Measurements from ENCODE around the gene CACNA1E. TPM values are rescaled to one million over a fixed set of nuclear protein-coding genes. Genes with fewer than 3 reads are reported as not detected.

CACNA1E gene
- total RNA-seq, 1 experiment from 2014 or later: 0.05 TPM

GRCh38 chr1:181623850-181624249 is 140.5 kb downstream of the CACNA1E start:
- ChIA-PET POLR2A (interaction anchor here (1.5 kb wide), 1 partner anchor 10 kb away, joined by 3 read pairs; no protein-coding TSS in a partner anchor), CTCF (interaction anchor here (0.6 to 0.7 kb wide), 2 partner anchors 52 to 198 kb away, joined by 3 read pairs; no protein-coding TSS in a partner anchor)
- Mint-ChIP-seq H3K4me3 (ENCODE audit: unreplicated experiment) (no peak overlapping the region), H3K27me3 (ENCODE audit: insufficient read depth, unreplicated experiment) (no peaks in the 10 kb centered on the region), H3K9me3 (ENCODE audit: unreplicated experiment) (no peaks in the 10 kb centered on the region), H3K4me1 (ENCODE audit: insufficient read depth, unreplicated experiment) (no peaks in the 10 kb centered on the region), H3K36me3 (ENCODE audit: insufficient read depth, unreplicated experiment) (no peaks in the 10 kb centered on the region), H3K27ac (ENCODE audit: low read depth, unreplicated experiment) (no peak overlapping the region)
- BruUV-seq (replicated peaks): no TSS peak
- intact Hi-C loops (cut with micrococcal nuclease): no loop called here
- no peak for DNase-seq (ENCODE audit: unreplicated experiment)
- no peak for TF ChIP-seq CTCF (IDR thresholded peaks at IDR 0.05; ENCODE audit: unreplicated experiment)

- Mint-ChIP-seq H3K9me3 (ENCODE audit: unreplicated experiment) (no peaks in the 10 kb centered on the region), H3K27me3 (ENCODE audit: insufficient read depth, unreplicated experiment) (no peaks in the 10 kb centered on the region), H3K4me1 (ENCODE audit: insufficient read depth, unreplicated experiment) (no peaks in the 10 kb centered on the region), H3K4me3 (ENCODE audit: unreplicated experiment) (no peak overlapping the region), H3K27ac (ENCODE audit: low read depth, unreplicated experiment) (no peak overlapping the region), H3K36me3 (ENCODE audit: insufficient read depth, unreplicated experiment) (no peaks in the 10 kb centered on the region)
- ChIA-PET POLR2A (no interaction called here), CTCF (no interaction called here)
- DNase-seq (ENCODE audit: unreplicated experiment): no peak
- BruUV-seq (replicated peaks): no TSS peak
- intact Hi-C loops (cut with micrococcal nuclease): no loop called here
- no peak for TF ChIP-seq CTCF (IDR thresholded peaks at IDR 0.05; ENCODE audit: unreplicated experiment)
These were observed 143.1 kb downstream of the CACNA1E start for GRCh38 chr1:181626279-181626938.

GRCh38 chr1:181630398-181630797 is 147.1 kb downstream of the CACNA1E start:
- ChIA-PET CTCF (no interaction called here), POLR2A (interaction anchor here (0.6 kb wide), 1 partner anchor 15 kb away, joined by 3 read pairs; no protein-coding TSS in a partner anchor)
- Mint-ChIP-seq H3K4me1 (ENCODE audit: insufficient read depth, unreplicated experiment) (peaks cover 8% of the 10 kb centered on the region), H3K27ac (ENCODE audit: low read depth, unreplicated experiment) (no peak overlapping the region), H3K36me3 (ENCODE audit: insufficient read depth, unreplicated experiment) (no peaks in the 10 kb centered on the region), H3K4me3 (ENCODE audit: unreplicated experiment) (no peak overlapping the region), H3K27me3 (ENCODE audit: insufficient read depth, unreplicated experiment) (peaks cover 13% of the 10 kb centered on the region), H3K9me3 (ENCODE audit: unreplicated experiment) (no peaks in the 10 kb centered on the region)
- BruUV-seq (replicated peaks): no TSS peak
- TF ChIP-seq CTCF (IDR thresholded peaks at IDR 0.05; ENCODE audit: unreplicated experiment): no peak
- intact Hi-C loops (cut with micrococcal nuclease): no loop called here
- DNase-seq (ENCODE audit: unreplicated experiment): no peak

DNA sequence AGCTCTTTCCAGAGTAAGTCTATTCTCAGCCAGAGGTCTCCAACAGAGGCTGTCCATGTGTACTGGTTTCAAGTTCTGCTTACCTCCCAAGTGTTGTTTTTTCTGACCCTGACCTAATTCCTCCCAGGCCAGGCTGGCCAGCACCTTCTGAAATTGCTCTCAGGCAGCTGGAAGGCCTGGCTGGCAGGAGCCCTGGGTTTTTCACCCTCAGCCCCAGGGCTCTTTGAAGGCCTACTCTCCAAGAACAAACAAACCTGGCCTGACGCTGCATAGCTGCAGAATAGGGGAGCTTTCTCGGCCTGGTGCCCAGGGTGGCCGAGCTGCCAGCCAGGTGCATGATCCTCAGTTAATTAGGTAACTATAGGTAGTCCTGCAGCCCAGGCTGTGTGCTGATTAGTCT is 147.5 kb downstream of the CACNA1E start:
- BruUV-seq (replicated peaks): no TSS peak
- CTCF ChIA-PET: no interaction called here
- intact Hi-C loops (cut with micrococcal nuclease): no loop called here
- no peak for TF ChIP-seq CTCF (IDR thresholded peaks at IDR 0.05; ENCODE audit: unreplicated experiment)
- Mint-ChIP-seq H3K9me3 (ENCODE audit: unreplicated experiment) (no peaks in the 10 kb centered on the region), H3K27me3 (ENCODE audit: insufficient read depth, unreplicated experiment) (peaks cover 17% of the 10 kb centered on the region), H3K36me3 (ENCODE audit: insufficient read depth, unreplicated experiment) (no peaks in the 10 kb centered on the region), H3K4me1 (ENCODE audit: insufficient read depth, unreplicated experiment) (peaks cover 8% of the 10 kb centered on the region), H3K27ac (ENCODE audit: low read depth, unreplicated experiment) (no peak overlapping the region), H3K4me3 (ENCODE audit: unreplicated experiment) (no peak overlapping the region)
- DNase-seq (ENCODE audit: unreplicated experiment): no peak
- POLR2A ChIA-PET: interaction anchor here (0.6 kb wide), 1 partner anchor 15 kb away, joined by 3 read pairs; no protein-coding TSS in a partner anchor

Data from MCF 10A (cell line).